ENCODE results near the gene ARSD.
A peak's percentile ranks its signal among the peaks of the same experiment; 100 is the strongest.
"Not testable (repeated sequence)": the region's sequence is repeated elsewhere in the genome, so short reads cannot be mapped to it uniquely, and the experiment has no call there.

The ARSD gene

GRCh38 chrX:2928191-2928582, 952 bp downstream of the ARSD start:
- TF ChIP-seq CTCF (IDR thresholded peaks at IDR 0.05) (no peak), ZFX (IDR thresholded peaks at IDR 0.05; ENCODE audit: borderline replicate concordance) (no peak)
- 0 out of 2 replicates have a peak overlapping the region, but pooled peaks have one; percentile 85 for H3K27ac ChIP-seq

GRCh38 chrX:2926664-2927275, 2.4 kb downstream of the ARSD start:
- TF ChIP-seq CTCF (IDR thresholded peaks at IDR 0.05) (no peak), ZFX (IDR thresholded peaks at IDR 0.05; ENCODE audit: borderline replicate concordance) (no peak)

GRCh38 chrX:2926255-2926654, 2.9 kb downstream of the ARSD start:
- not testable (repeated sequence) for H3K27ac ChIP-seq

More at GRCh38 chrX:2926664-2927275, 2.4 kb downstream of the ARSD start:
- H3K27ac ChIP-seq = no peak overlapping the region

GRCh38 chrX:2924151-2924550, 5.0 kb downstream of the ARSD start:
- no peak overlapping the region for H3K27ac ChIP-seq
- TF ChIP-seq ZFX (IDR thresholded peaks at IDR 0.05; ENCODE audit: borderline replicate concordance) (no peak), CTCF (IDR thresholded peaks at IDR 0.05) (no peak)

- TF ChIP-seq ZFX (IDR thresholded peaks at IDR 0.05; ENCODE audit: borderline replicate concordance) (no peak), CTCF (IDR thresholded peaks at IDR 0.05) (no peak)
- H3K27ac ChIP-seq = no peak overlapping the region
These were observed 7.4 kb downstream of the ARSD start for GRCh38 chrX:2921750-2922149.

- H3K27ac ChIP-seq = no peak overlapping the region
- TF ChIP-seq ZFX (IDR thresholded peaks at IDR 0.05; ENCODE audit: borderline replicate concordance) = no peak
- no peak for TF ChIP-seq CTCF (IDR thresholded peaks at IDR 0.05)
These were observed 7.9 kb downstream of the ARSD start for GRCh38 chrX:2921193-2921592.

- no peak for TF ChIP-seq ZFX (IDR thresholded peaks at IDR 0.05; ENCODE audit: borderline replicate concordance)
- TF ChIP-seq CTCF (IDR thresholded peaks at IDR 0.05) = no peak
- H3K27ac ChIP-seq = no peak overlapping the region
These were observed 11.4 kb downstream of the ARSD start for GRCh38 chrX:2917767-2918166.

GRCh38 chrX:2913118-2913517, 16.0 kb downstream of the ARSD start:
- H3K27ac ChIP-seq = no peak overlapping the region
- TF ChIP-seq ZFX (IDR thresholded peaks at IDR 0.05; ENCODE audit: borderline replicate concordance) (no peak), CTCF (IDR thresholded peaks at IDR 0.05) (peak; percentile 22; the same call in 1 of the 2 replicates)

Measured in 22Rv1 (cell line).